GM15510 (cell line): Measurements from ENCODE around the gene FURIN.

Experiments
- POLR2A ChIP-seq: IDR thresholded peaks from 3 replicates; pipeline ENCODE4 v1.6.1; 2011; ENCODE audit warnings: borderline replicate concordance; ENCODE audit not compliant: insufficient read length; ENCODE audit errors: extremely low read depth

Gene FURIN

GRCh38 chr15:90901175-90902039 lies 33.0 kb downstream of the FURIN start:
- no peak for TF ChIP-seq POLR2A

- TF ChIP-seq POLR2A = peak; percentile 64
Measured at GRCh38 chr15:90902040-90902839, 33.9 kb downstream of the FURIN start.

GRCh38 chr15:90902840-90903732 lies 34.7 kb downstream of the FURIN start, which contains the start of gene MAN2A2:
Gene MAN2A2 (plus strand): TSS chr15:90903302. CDS start chr15:90904208, 906 bp downstream.
- TF ChIP-seq POLR2A = peak; percentile 75

GRCh38 chr15:90903733-90904536 lies 35.5 kb downstream of the FURIN start:
- no peak for TF ChIP-seq POLR2A

- TF ChIP-seq POLR2A = no peak
Measured at GRCh38 chr15:90904746-90905145, 36.4 kb downstream of the FURIN start.

- no peak for TF ChIP-seq POLR2A
Measured at GRCh38 chr15:90905306-90906180, 37.2 kb downstream of the FURIN start.

- TF ChIP-seq POLR2A = no peak
Measured at GRCh38 chr15:90906181-90906849, 37.9 kb downstream of the FURIN start.

- TF ChIP-seq POLR2A = no peak
Measured at GRCh38 chr15:90907051-90907660, 38.8 kb downstream of the FURIN start.

- TF ChIP-seq POLR2A = no peak
Measured at GRCh38 chr15:90907838-90908507, 39.6 kb downstream of the FURIN start.

GRCh38 chr15:90909976-90910375 lies 41.6 kb downstream of the FURIN start:
- TF ChIP-seq POLR2A = no peak
